Measurements from ENCODE around the gene DRC3.

DNA sequence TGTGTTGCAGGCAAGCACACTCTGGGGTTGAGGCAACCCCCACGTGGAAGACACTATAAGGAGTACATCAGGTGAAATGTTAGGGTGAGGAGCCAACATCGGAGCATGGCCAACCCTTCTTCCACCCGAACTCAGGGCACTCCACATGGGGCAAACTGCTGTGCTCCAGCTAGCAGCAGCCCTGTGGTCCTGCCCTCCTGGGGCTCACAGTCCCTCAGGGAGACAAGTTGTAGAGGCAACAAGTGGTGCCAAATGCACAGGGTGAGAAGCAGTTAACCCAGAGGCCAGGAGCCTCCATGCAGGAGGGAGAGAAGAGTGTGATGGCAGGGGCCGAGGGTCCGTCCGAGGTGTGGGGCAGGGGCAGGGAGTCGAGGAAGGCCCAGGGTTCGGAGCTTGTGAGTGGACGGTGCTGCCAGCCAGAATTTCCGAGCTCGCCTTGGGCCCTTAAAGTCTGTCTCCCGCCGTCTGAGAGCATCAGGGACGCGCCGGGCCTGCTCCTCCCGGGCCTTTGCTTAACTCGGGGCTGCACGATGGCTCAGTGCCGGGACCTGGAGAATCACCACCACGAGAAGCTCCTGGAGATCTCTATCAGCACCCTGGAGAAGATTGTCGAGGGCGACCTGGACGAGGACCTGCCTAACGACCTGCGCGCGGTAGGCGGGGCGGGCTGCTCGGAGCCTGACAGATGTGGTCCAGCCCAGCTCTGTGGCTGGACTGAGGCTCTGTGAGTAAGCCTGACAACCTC lies 34.0 kb downstream of the DRC3 start:
- TF ChIP-seq HNF4G (IDR thresholded peaks at IDR 0.05) (no peak), EGR1 (IDR thresholded peaks at IDR 0.05; ENCODE audit: low read depth in 2 of 2) (no peak), GABPA (IDR thresholded peaks at IDR 0.05 in 1 of 2, conservative IDR thresholded peaks at IDR 0.05 in 1 of 2) (no peak)
- TF ChIP-seq, protein P1, sequence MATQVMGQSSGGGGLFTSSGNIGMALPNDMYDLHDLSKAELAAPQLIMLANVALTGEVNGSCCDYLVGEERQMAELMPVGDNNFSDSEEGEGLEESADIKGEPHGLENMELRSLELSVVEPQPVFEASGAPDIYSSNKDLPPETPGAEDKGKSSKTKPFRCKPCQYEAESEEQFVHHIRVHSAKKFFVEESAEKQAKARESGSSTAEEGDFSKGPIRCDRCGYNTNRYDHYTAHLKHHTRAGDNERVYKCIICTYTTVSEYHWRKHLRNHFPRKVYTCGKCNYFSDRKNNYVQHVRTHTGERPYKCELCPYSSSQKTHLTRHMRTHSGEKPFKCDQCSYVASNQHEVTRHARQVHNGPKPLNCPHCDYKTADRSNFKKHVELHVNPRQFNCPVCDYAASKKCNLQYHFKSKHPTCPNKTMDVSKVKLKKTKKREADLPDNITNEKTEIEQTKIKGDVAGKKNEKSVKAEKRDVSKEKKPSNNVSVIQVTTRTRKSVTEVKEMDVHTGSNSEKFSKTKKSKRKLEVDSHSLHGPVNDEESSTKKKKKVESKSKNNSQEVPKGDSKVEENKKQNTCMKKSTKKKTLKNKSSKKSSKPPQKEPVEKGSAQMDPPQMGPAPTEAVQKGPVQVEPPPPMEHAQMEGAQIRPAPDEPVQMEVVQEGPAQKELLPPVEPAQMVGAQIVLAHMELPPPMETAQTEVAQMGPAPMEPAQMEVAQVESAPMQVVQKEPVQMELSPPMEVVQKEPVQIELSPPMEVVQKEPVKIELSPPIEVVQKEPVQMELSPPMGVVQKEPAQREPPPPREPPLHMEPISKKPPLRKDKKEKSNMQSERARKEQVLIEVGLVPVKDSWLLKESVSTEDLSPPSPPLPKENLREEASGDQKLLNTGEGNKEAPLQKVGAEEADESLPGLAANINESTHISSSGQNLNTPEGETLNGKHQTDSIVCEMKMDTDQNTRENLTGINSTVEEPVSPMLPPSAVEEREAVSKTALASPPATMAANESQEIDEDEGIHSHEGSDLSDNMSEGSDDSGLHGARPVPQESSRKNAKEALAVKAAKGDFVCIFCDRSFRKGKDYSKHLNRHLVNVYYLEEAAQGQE (IDR thresholded peaks at IDR 0.05): no peak
- TF ChIP-seq, protein P2, sequence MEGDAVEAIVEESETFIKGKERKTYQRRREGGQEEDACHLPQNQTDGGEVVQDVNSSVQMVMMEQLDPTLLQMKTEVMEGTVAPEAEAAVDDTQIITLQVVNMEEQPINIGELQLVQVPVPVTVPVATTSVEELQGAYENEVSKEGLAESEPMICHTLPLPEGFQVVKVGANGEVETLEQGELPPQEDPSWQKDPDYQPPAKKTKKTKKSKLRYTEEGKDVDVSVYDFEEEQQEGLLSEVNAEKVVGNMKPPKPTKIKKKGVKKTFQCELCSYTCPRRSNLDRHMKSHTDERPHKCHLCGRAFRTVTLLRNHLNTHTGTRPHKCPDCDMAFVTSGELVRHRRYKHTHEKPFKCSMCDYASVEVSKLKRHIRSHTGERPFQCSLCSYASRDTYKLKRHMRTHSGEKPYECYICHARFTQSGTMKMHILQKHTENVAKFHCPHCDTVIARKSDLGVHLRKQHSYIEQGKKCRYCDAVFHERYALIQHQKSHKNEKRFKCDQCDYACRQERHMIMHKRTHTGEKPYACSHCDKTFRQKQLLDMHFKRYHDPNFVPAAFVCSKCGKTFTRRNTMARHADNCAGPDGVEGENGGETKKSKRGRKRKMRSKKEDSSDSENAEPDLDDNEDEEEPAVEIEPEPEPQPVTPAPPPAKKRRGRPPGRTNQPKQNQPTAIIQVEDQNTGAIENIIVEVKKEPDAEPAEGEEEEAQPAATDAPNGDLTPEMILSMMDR (IDR thresholded peaks at IDR 0.05; ENCODE audit: low read depth, low read length, missing input control): no peak
